GM12878 (cell line): ENCODE results near the gene GORASP2. TPM values are rescaled to one million over a fixed set of nuclear protein-coding genes. Genes with fewer than 3 reads are reported as not detected.

Experiments
- ATAC-seq: fragments of 200-7000 bp; cut with Tn5 transposase; 3 replicates; pipeline ENCODE4 v1.9.1; 2020; ENCODE audit warnings: mild to moderate bottlenecking, moderate library complexity
- BruUV-seq: library from RNA; stranded (reverse); fragments of 400-500 nt; replicated peaks from 2 replicates; lab custom pipeline; 2021; lab: Mats Ljungman, UMichigan
- CTCF ChIA-PET: fragments of 300-600 bp; sonication (Branson Sonifier 250); formaldehyde crosslinking; extraction: SDS; loops from one replicate; lab custom pipeline; 2021; ENCODE audit warnings: inconsistent platforms; lab: Yijun Ruan, JAX
- POLR2A ChIA-PET: fragments of 350-600 bp; formaldehyde crosslinking; extraction: SDS; loops from one replicate; lab custom pipeline; 2021; ENCODE audit warnings: inconsistent platforms; lab: Charles Lee
- RAD21 ChIA-PET: fragments of 300-600 bp; sonication (Branson Sonifier 250); formaldehyde crosslinking; loops from one replicate; lab custom pipeline; 2023; ENCODE audit warnings: antibody characterized with exemption; ENCODE audit not compliant: unreplicated experiment; lab: Charles Lee
- SMC1A ChIA-PET: fragments of 300-600 bp; sonication (Branson Sonifier 250); formaldehyde crosslinking; loops from one replicate; lab custom pipeline; 2023; ENCODE audit not compliant: unreplicated experiment, uncharacterized antibody; lab: Charles Lee
- DNase-seq: peaks from one replicate; pipeline ENCODE4 v3.0.0-alpha.2; 2011; ENCODE audit warnings: low read depth, low spot score
- FAIRE-seq: peaks from 3 replicates; lab custom pipeline; 2011; peaks lifted over from hg19 to GRCh38; lab: Jason Lieb, UNC
- H2AFZ ChIP-seq: 2 replicates; pipeline ENCODE4 v1.6.0; 2011; ENCODE audit warnings: low read depth, low read length, control low read depth; ENCODE audit not compliant: control insufficient read depth
- H3K27ac ChIP-seq: 2 replicates; pipeline ENCODE4 v1.5.1; 2011; ENCODE audit warnings: control low read depth; ENCODE audit not compliant: control insufficient read depth, insufficient read depth
- H3K27me3 ChIP-seq, 2 experiments: replicated peaks in 1 of 2; 2 replicates each; pipeline versions ENCODE4 v1.6.0 to v1.6.1; 2011; ENCODE audit warnings: low read length in 1 of 2; ENCODE audit not compliant: control insufficient read depth in 2 of 2, insufficient read depth in 2 of 2
- H3K36me3 ChIP-seq, 2 experiments: 2 replicates each; pipeline ENCODE4 v1.5.1; 2011; ENCODE audit warnings: low read length in 1 of 2; ENCODE audit not compliant: control insufficient read depth in 2 of 2, insufficient read depth in 2 of 2
- H3K4me1 ChIP-seq: 2 replicates; pipeline ENCODE4 v1.6.1; 2011; ENCODE audit warnings: mild to moderate bottlenecking, low read length, moderate library complexity, mixed read lengths; ENCODE audit not compliant: control insufficient read depth, insufficient read depth
- H3K4me2 ChIP-seq: 2 replicates; pipeline ENCODE4 v1.6.0; 2011; ENCODE audit warnings: control low read depth; ENCODE audit not compliant: control insufficient read depth, insufficient read depth
- H3K4me3 ChIP-seq: fragments of 200-600 bp; sonication (generic); 2 replicates; pipeline ENCODE4 v1.5.1; 2016
- H3K79me2 ChIP-seq: 2 replicates; pipeline ENCODE4 v1.6.0; 2011; ENCODE audit warnings: low read length; ENCODE audit not compliant: control insufficient read depth, insufficient read depth
- H3K9ac ChIP-seq: 2 replicates; pipeline ENCODE4 v1.8.0; 2011; ENCODE audit warnings: low read length, control low read depth, mixed read lengths; ENCODE audit not compliant: control insufficient read depth, insufficient read depth
- H3K9me3 ChIP-seq: replicated peaks from 3 replicates; pipeline ENCODE4 v1.5.1; 2011; ENCODE audit warnings: mild to moderate bottlenecking, low read length; ENCODE audit not compliant: control insufficient read depth, insufficient read depth
- H4K20me1 ChIP-seq: 2 replicates; pipeline ENCODE4 v1.6.0; 2011; ENCODE audit not compliant: control insufficient read depth, insufficient read depth
- CTCF ChIP-seq, 3 experiments: IDR thresholded peaks in 2 of 3; conservative IDR thresholded peaks in 1 of 3; 2 replicates each; pipeline ENCODE4 v1.5.1; 2011; ENCODE audit warnings: low read depth in 3 of 3, low read length in 3 of 3, mild to moderate bottlenecking in 3 of 3, control low read depth in 2 of 3, moderate library complexity in 2 of 3, inconsistent platforms in 1 of 3, mixed read lengths in 1 of 3; ENCODE audit not compliant: control insufficient read depth in 2 of 3, insufficient read depth in 1 of 3; ENCODE audit errors: extremely low read depth in 1 of 3
- KAT2A ChIP-seq: conservative IDR thresholded peaks from 2 replicates; pipeline ENCODE4 v1.6.1; 2011; ENCODE audit warnings: low read depth, low read length; ENCODE audit not compliant: control insufficient read depth
- RELB ChIP-seq: fragments of 450-650 bp; IDR thresholded peaks from 2 replicates; pipeline ENCODE4 v1.6.1; 2017; ENCODE audit warnings: low read depth, mild to moderate bottlenecking, moderate library complexity
- WGBS: methylation state at CpG from one replicate; pipeline ENCODE4 v1.1.6; 2016; ENCODE audit warnings: low lambda C conversion rate; ENCODE audit not compliant: insufficient replicate concordance, insufficient coverage; ENCODE audit errors: missing lambda C conversion rate; 5-methylcytosine and 5-hydroxymethylcytosine counted together
- in situ Hi-C: fragments of 300-500 bp; cut with MboI; formaldehyde crosslinking; loops from 9 replicates; pipeline ENCODE4 v1.14.3; 2018; ENCODE audit warnings: mixed read lengths
- intact Hi-C: fragments of 100-400 bp; cut with micrococcal nuclease; formaldehyde crosslinking; loops from one replicate; pipeline ENCODE4 v1.14.2; 2022; ENCODE audit not compliant: unreplicated experiment
- polyA plus RNA-seq, 11 experiments: library from polyadenylated mRNA; depleted of rRNA in 4 of 11; unstranded in 6 of 11; stranded (reverse) in 5 of 11; fragments of >200 nt; fragmentation: Nextera tagmentation in 4 of 11; fragmentation: Illumina TruSeq in 1 of 11; extraction: Ambion mirVana in 4 of 11; extraction: Trizol in 1 of 11; gene quantifications; 1 replicate in 1 of 11; 2 replicates in 10 of 11; pipeline versions ENCODE4 v1.2.1 to v1.2.3, GENCODE V29; 2011 to 2016; ENCODE audit warnings: inconsistent platforms in 2 of 11, missing spikeins in 2 of 11, low read depth in 1 of 11
- total RNA-seq, 4 experiments: library from RNA; depleted of rRNA in 3 of 4; stranded (reverse); fragments of >200 nt in 3 of 4; fragmentation: Illumina TruSeq in 1 of 4; extraction: Trizol in 1 of 4; gene quantifications; 2 replicates each; pipeline versions ENCODE4 v1.2.1 to v1.2.3, GENCODE V29; 2013 to 2021

The GORASP2 gene
- total and polyA plus RNA-seq, 10 of the 15 experiments (the other 5 are each of a cell fraction or from before 2014, with no cell fraction given), result 26.3 to 169 (median 103) TPM

DNA sequence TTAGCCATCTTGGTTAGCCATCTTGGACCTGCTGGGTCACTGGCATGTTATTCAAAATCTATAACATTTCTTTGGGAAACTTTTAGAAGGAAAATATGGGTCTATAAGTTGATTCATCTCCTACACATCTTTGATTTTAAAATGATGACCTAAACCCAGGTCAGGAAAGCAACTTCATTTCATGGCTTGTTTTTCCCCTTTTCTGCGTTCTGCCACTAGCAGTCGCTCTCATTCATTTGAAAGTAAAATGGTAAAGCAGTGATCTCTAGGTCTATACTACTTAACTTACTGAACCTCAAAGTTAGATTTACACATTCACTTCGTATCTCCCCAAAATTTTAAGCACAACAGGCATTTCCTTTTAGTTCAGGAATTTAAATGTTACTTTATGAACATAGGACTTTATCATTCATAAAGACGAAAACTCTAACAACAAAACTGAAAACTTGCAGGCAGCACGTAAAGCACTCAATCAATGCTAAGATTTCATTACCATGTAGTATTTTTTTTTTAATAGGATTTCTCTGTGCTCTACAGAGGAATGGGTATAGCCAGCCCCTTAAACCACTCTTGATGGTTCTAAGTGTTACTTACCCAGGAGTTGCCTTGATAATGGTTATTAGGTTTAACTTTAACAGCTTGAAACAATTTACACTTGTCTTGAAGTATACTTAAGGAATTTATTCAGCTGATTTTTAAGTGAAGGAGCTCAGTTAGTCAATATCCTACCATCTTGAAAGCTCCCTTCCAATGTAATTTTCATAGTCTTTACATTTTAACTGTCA lies 62.5 kb downstream of the GORASP2 start:
- FAIRE-seq, result no peak
- CTCF ChIA-PET, result no interaction called here
- 96% methylated on average over 5 of the region's 5 CpGs for WGBS

More for the DNA sequence above, 62.5 kb downstream of the GORASP2 start:
- Histone ChIP-seq H3K9me3 (no peaks in the 10 kb centered on the region), H3K27me3 (no peaks in the 10 kb centered on the region), H3K36me3 (peaks cover 5 to 35% of the 10 kb centered on the region in 2 experiments), H3K79me2 (no peaks in the 10 kb centered on the region), H3K4me2 (no peak overlapping the region), H3K27ac (no peak overlapping the region), H2AFZ (no peak overlapping the region), H3K4me1 (no peaks in the 10 kb centered on the region), H3K4me3 (no peak overlapping the region), H3K9ac (no peak overlapping the region), H4K20me1 (no peaks in the 10 kb centered on the region)
- DNase-seq (no peak), ATAC-seq (no peak)
- in situ Hi-C loops (no loop called here), intact Hi-C loops (no loop called here)
- ChIA-PET SMC1A (no interaction called here), RAD21 (interaction anchor here (0.9 kb wide), 1 partner anchor 95 kb away, joined by 3 read pairs; no protein-coding TSS in a partner anchor), POLR2A (no interaction called here)
- TF ChIP-seq RELB (no peak), CTCF (IDR thresholded peaks at IDR 0.05 in 2 of 3, conservative IDR thresholded peaks at IDR 0.05 in 1 of 3; ENCODE audit: control insufficient read depth in 2 of 3, extremely low read depth in 1 of 3, insufficient read depth in 1 of 3, low read depth in 3 of 3, low read length in 3 of 3) (0 out of 6 replicates have a peak, but pooled peaks of 1 of the 3 experiments have one; percentile 5), KAT2A (no peak)
- TSS peak; percentile 1 for BruUV-seq
